HG03066 (cell line): ENCODE measurements around the gene ZNF195.
"Not testable (repeated sequence)": the region's sequence is repeated elsewhere in the genome, so short reads cannot be mapped to it uniquely, and the experiment has no call there.

ENCODE experiments used
- ATAC-seq: cut with Tn5 transposase; IDR thresholded peaks from one replicate; pipeline ENCODE4 v1.9.1; 2021; ENCODE audit warnings: low read depth; ENCODE audit not compliant: unreplicated experiment

Gene ZNF195

GRCh38 chr11:3404076-3404925 is 25.4 kb upstream of the ZNF195 start:
- ATAC-seq, result not testable (repeated sequence)

- ATAC-seq, result not testable (repeated sequence)
These were observed 23.9 kb upstream of the ZNF195 start for GRCh38 chr11:3402861-3403250.

- ATAC-seq, result not testable (repeated sequence)
These were observed 23.4 kb upstream of the ZNF195 start for GRCh38 chr11:3402181-3402860.

- ATAC-seq, result not testable (repeated sequence)
These were observed 22.1 kb upstream of the ZNF195 start for GRCh38 chr11:3401052-3401451.

GRCh38 chr11:3398509-3398908 is 19.6 kb upstream of the ZNF195 start:
- ATAC-seq, result not testable (repeated sequence)

GRCh38 chr11:3398106-3398505 is 19.2 kb upstream of the ZNF195 start:
- ATAC-seq, result not testable (repeated sequence)

- not testable (repeated sequence) for ATAC-seq
These were observed 18.3 kb upstream of the ZNF195 start for GRCh38 chr11:3397210-3397609.

GRCh38 chr11:3395468-3395867 is 16.5 kb upstream of the ZNF195 start:
- ATAC-seq, result not testable (repeated sequence)

GRCh38 chr11:3394956-3395355 is 16.0 kb upstream of the ZNF195 start:
- ATAC-seq, result not testable (repeated sequence)

GRCh38 chr11:3393450-3393849 is 14.5 kb upstream of the ZNF195 start:
- ATAC-seq, result not testable (repeated sequence)

- no peak for ATAC-seq
These were observed 3.8 kb upstream of the ZNF195 start for GRCh38 chr11:3382613-3383285.

GRCh38 chr11:3381794-3382193 is 2.8 kb upstream of the ZNF195 start:
- no peak for ATAC-seq

GRCh38 chr11:3380706-3381545 is 2.0 kb upstream of the ZNF195 start:
- no peak for ATAC-seq

- no peak for ATAC-seq
These were observed 3.4 kb downstream of the ZNF195 start for GRCh38 chr11:3375552-3375951.

- ATAC-seq, result no peak
These were observed 8.6 kb downstream of the ZNF195 start for GRCh38 chr11:3370311-3370870.

- ATAC-seq, result no peak
These were observed 9.6 kb downstream of the ZNF195 start for GRCh38 chr11:3369366-3369765.

GRCh38 chr11:3368199-3368598 is 10.7 kb downstream of the ZNF195 start:
- ATAC-seq, result no peak

- ATAC-seq, result no peak
These were observed 11.7 kb downstream of the ZNF195 start for GRCh38 chr11:3367221-3367620.

- ATAC-seq, result no peak
These were observed 19.7 kb downstream of the ZNF195 start for GRCh38 chr11:3359092-3359824.
